ENCODE measurements around the gene MAP3K10.

GRCh38 chr19:40217027-40217810, 26.0 kb downstream of the MAP3K10 start:
- TF ChIP-seq, protein P1, sequence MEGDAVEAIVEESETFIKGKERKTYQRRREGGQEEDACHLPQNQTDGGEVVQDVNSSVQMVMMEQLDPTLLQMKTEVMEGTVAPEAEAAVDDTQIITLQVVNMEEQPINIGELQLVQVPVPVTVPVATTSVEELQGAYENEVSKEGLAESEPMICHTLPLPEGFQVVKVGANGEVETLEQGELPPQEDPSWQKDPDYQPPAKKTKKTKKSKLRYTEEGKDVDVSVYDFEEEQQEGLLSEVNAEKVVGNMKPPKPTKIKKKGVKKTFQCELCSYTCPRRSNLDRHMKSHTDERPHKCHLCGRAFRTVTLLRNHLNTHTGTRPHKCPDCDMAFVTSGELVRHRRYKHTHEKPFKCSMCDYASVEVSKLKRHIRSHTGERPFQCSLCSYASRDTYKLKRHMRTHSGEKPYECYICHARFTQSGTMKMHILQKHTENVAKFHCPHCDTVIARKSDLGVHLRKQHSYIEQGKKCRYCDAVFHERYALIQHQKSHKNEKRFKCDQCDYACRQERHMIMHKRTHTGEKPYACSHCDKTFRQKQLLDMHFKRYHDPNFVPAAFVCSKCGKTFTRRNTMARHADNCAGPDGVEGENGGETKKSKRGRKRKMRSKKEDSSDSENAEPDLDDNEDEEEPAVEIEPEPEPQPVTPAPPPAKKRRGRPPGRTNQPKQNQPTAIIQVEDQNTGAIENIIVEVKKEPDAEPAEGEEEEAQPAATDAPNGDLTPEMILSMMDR (IDR thresholded peaks at IDR 0.05): no peak
- no peak for TF ChIP-seq EZH2 (IDR thresholded peaks at IDR 0.05; ENCODE audit: borderline replicate concordance, insufficient read depth, low read depth, low read length, poor library complexity, severe bottlenecking)
